HCT116 (cell line): ENCODE data around the gene KAZN.

ENCODE experiments used
- CTCF ChIP-seq, 3 experiments: fragments of 200-600 bp in 1 of 3; sonication (generic) in 1 of 3; IDR thresholded peaks in 2 of 3; conservative IDR thresholded peaks in 1 of 3; 2 replicates each; pipeline ENCODE4 v1.5.1; 2012 to 2017; ENCODE audit warnings: low read depth in 2 of 3, low read length in 2 of 3, antibody characterized with exemption in 1 of 3, borderline replicate concordance in 1 of 3, control low read depth in 1 of 3, mild to moderate bottlenecking in 1 of 3, mixed read lengths in 1 of 3, mixed run types in 1 of 3, moderate library complexity in 1 of 3; ENCODE audit not compliant: insufficient read depth in 1 of 3
- EZH2 ChIP-seq: fragments of 200-600 bp; sonication (generic); IDR thresholded peaks from 2 replicates; pipeline ENCODE4 v1.6.1; 2017; ENCODE audit warnings: antibody characterized with exemption, mixed run types
- EZH2phosphoT487 ChIP-seq: fragments of 200-600 bp; IDR thresholded peaks from 2 replicates; pipeline ENCODE4 v1.6.1; 2018; ENCODE audit warnings: antibody characterized with exemption, borderline replicate concordance
- POLR2A ChIP-seq: IDR thresholded peaks from 2 replicates; pipeline ENCODE4 v1.7.0; 2011; ENCODE audit warnings: borderline replicate concordance; ENCODE audit not compliant: insufficient read depth, insufficient read length; ENCODE audit errors: extremely low read depth
- SIN3A ChIP-seq: IDR thresholded peaks from 2 replicates; pipeline ENCODE4 v1.6.1; 2012; ENCODE audit warnings: low read depth
- YY1 ChIP-seq: IDR thresholded peaks from 2 replicates; pipeline ENCODE4 v1.6.1; 2011; ENCODE audit warnings: low read length, low read depth, moderate library complexity, mild to moderate bottlenecking; ENCODE audit not compliant: insufficient replicate concordance; ENCODE audit errors: extremely low read depth
- TF ChIP-seq, protein P1 (sequence below): IDR thresholded peaks from 2 replicates; pipeline ENCODE4 v1.6.1; 2012; ENCODE audit warnings: low read depth

- TF ChIP-seq CTCF (IDR thresholded peaks at IDR 0.05 in 2 of 3, conservative IDR thresholded peaks at IDR 0.05 in 1 of 3; ENCODE audit: borderline replicate concordance in 1 of 3, insufficient read depth in 1 of 3, low read depth in 2 of 3, low read length in 2 of 3) (no peak), EZH2 (no peak), EZH2phosphoT487 (no peak), SIN3A (no peak), POLR2A (no peak), YY1 (no peak)
- TF ChIP-seq, protein P1, sequence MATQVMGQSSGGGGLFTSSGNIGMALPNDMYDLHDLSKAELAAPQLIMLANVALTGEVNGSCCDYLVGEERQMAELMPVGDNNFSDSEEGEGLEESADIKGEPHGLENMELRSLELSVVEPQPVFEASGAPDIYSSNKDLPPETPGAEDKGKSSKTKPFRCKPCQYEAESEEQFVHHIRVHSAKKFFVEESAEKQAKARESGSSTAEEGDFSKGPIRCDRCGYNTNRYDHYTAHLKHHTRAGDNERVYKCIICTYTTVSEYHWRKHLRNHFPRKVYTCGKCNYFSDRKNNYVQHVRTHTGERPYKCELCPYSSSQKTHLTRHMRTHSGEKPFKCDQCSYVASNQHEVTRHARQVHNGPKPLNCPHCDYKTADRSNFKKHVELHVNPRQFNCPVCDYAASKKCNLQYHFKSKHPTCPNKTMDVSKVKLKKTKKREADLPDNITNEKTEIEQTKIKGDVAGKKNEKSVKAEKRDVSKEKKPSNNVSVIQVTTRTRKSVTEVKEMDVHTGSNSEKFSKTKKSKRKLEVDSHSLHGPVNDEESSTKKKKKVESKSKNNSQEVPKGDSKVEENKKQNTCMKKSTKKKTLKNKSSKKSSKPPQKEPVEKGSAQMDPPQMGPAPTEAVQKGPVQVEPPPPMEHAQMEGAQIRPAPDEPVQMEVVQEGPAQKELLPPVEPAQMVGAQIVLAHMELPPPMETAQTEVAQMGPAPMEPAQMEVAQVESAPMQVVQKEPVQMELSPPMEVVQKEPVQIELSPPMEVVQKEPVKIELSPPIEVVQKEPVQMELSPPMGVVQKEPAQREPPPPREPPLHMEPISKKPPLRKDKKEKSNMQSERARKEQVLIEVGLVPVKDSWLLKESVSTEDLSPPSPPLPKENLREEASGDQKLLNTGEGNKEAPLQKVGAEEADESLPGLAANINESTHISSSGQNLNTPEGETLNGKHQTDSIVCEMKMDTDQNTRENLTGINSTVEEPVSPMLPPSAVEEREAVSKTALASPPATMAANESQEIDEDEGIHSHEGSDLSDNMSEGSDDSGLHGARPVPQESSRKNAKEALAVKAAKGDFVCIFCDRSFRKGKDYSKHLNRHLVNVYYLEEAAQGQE: no peak
Observed at GRCh38 chr1:14656384-14656937, 58.0 kb downstream of the KAZN start.
